ENCODE data around the gene RARG. TPM values are rescaled to one million over a fixed set of nuclear protein-coding genes. Genes with fewer than 3 reads are reported as not detected.

RARG gene
- total RNA-seq, 1 donor from 2014 or later = 10.1 TPM

- Histone ChIP-seq H3K9ac (ENCODE audit: low read length) (no peak overlapping the region), H3K27me3 (ENCODE audit: insufficient read depth, low read length) (no peaks in the 10 kb centered on the region), H3K4me2 (ENCODE audit: low read length) (no peak overlapping the region), H3K9me3 (ENCODE audit: insufficient read depth, low read depth, low read length) (no peaks in the 10 kb centered on the region), H3K4me1 (ENCODE audit: insufficient read depth, low read length) (peaks cover 25% of the 10 kb centered on the region), H3K4me3 (ENCODE audit: insufficient read depth, low read depth, low read length) (no peak overlapping the region), H4K20me1 (ENCODE audit: insufficient read depth, low read length) (peaks cover 8% of the 10 kb centered on the region), H3K79me2 (ENCODE audit: insufficient read depth, low read length) (peaks cover 12% of the 10 kb centered on the region), H3K36me3 (ENCODE audit: insufficient read depth, low read length) (peaks cover 1% of the 10 kb centered on the region), H2AFZ (ENCODE audit: low read depth, low read length) (no peak overlapping the region), H3K27ac (ENCODE audit: low read depth, low read length) (no peak overlapping the region)
- no peaks in the 10 kb centered on the region for H3K9me3 Mint-ChIP-seq (ENCODE audit: unreplicated experiment)
- TF ChIP-seq CTCF (IDR thresholded peaks at IDR 0.05; ENCODE audit: insufficient read depth, low read depth, low read length) (no peak), EZH2 (IDR thresholded peaks at IDR 0.05; ENCODE audit: insufficient read depth, low read length) (no peak)
- peaks cover 25% of the 10 kb centered on the region for H3K4me1 Mint-ChIP-seq (ENCODE audit: low read depth, unreplicated experiment)
- H3K27ac Mint-ChIP-seq (ENCODE audit: unreplicated experiment) = no peak overlapping the region
- DNase-seq (ENCODE audit: low read depth) (no peak), FAIRE-seq (no peak)
- no peak overlapping the region for H3K4me3 Mint-ChIP-seq (ENCODE audit: unreplicated experiment)
- no peaks in the 10 kb centered on the region for H3K27me3 Mint-ChIP-seq (ENCODE audit: low read depth, unreplicated experiment)
- H3K36me3 Mint-ChIP-seq (ENCODE audit: low read depth, unreplicated experiment) = peaks cover 7% of the 10 kb centered on the region
Observed at GRCh38 chr12:53176750-53177149, 55.3 kb downstream of the RARG start.

- Mint-ChIP-seq H3K9me3 (ENCODE audit: unreplicated experiment) (no peaks in the 10 kb centered on the region), H3K27me3 (ENCODE audit: low read depth, unreplicated experiment) (no peaks in the 10 kb centered on the region), H3K4me3 (ENCODE audit: unreplicated experiment) (no peak overlapping the region), H3K36me3 (ENCODE audit: low read depth, unreplicated experiment) (peaks cover 12% of the 10 kb centered on the region), H3K27ac (ENCODE audit: unreplicated experiment) (no peak overlapping the region), H3K4me1 (ENCODE audit: low read depth, unreplicated experiment) (peaks cover 25% of the 10 kb centered on the region)
- DNase-seq (ENCODE audit: low read depth) (peak; percentile 6), FAIRE-seq (no peak)
- TF ChIP-seq EZH2 (IDR thresholded peaks at IDR 0.05; ENCODE audit: insufficient read depth, low read length) (no peak), CTCF (IDR thresholded peaks at IDR 0.05; ENCODE audit: insufficient read depth, low read depth, low read length) (no peak)
- H3K36me3 ChIP-seq (ENCODE audit: insufficient read depth, low read length) = peaks cover 4% of the 10 kb centered on the region
- no peak overlapping the region for H3K9ac ChIP-seq (ENCODE audit: low read length)
- no peaks in the 10 kb centered on the region for H3K9me3 ChIP-seq (ENCODE audit: insufficient read depth, low read depth, low read length)
- H3K4me1 ChIP-seq (ENCODE audit: insufficient read depth, low read length) = peaks cover 25% of the 10 kb centered on the region
- no peak overlapping the region for H3K27ac ChIP-seq (ENCODE audit: low read depth, low read length)
- H4K20me1 ChIP-seq (ENCODE audit: insufficient read depth, low read length) = no peaks in the 10 kb centered on the region
- H3K4me2 ChIP-seq (ENCODE audit: low read length) = peak overlapping the region; percentile 19
- H3K27me3 ChIP-seq (ENCODE audit: insufficient read depth, low read length) = no peaks in the 10 kb centered on the region
- H3K4me3 ChIP-seq (ENCODE audit: insufficient read depth, low read depth, low read length) = no peak overlapping the region
- peaks cover 3% of the 10 kb centered on the region for H3K79me2 ChIP-seq (ENCODE audit: insufficient read depth, low read length)
- H2AFZ ChIP-seq (ENCODE audit: low read depth, low read length) = no peak overlapping the region
Observed at GRCh38 chr12:53174881-53175491, 57.0 kb downstream of the RARG start.

GRCh38 chr12:53173085-53173715 lies 58.8 kb downstream of the RARG start:
- Mint-ChIP-seq H3K27me3 (ENCODE audit: low read depth, unreplicated experiment) (no peaks in the 10 kb centered on the region), H3K27ac (ENCODE audit: unreplicated experiment) (no peak overlapping the region), H3K36me3 (ENCODE audit: low read depth, unreplicated experiment) (peaks cover 13% of the 10 kb centered on the region), H3K4me1 (ENCODE audit: low read depth, unreplicated experiment) (peaks cover 22% of the 10 kb centered on the region), H3K4me3 (ENCODE audit: unreplicated experiment) (no peak overlapping the region), H3K9me3 (ENCODE audit: unreplicated experiment) (no peaks in the 10 kb centered on the region)
- peaks cover 19% of the 10 kb centered on the region for H3K4me1 ChIP-seq (ENCODE audit: insufficient read depth, low read length)
- no peaks in the 10 kb centered on the region for H3K9me3 ChIP-seq (ENCODE audit: insufficient read depth, low read depth, low read length)
- peak overlapping the region; percentile 37 for H3K4me2 ChIP-seq (ENCODE audit: low read length)
- no peak overlapping the region for H3K27ac ChIP-seq (ENCODE audit: low read depth, low read length)
- TF ChIP-seq CTCF (IDR thresholded peaks at IDR 0.05; ENCODE audit: insufficient read depth, low read depth, low read length) (no peak), EZH2 (IDR thresholded peaks at IDR 0.05; ENCODE audit: insufficient read depth, low read length) (no peak)
- H3K27me3 ChIP-seq (ENCODE audit: insufficient read depth, low read length) = no peaks in the 10 kb centered on the region
- H3K4me3 ChIP-seq (ENCODE audit: insufficient read depth, low read depth, low read length) = no peak overlapping the region
- peaks cover 5% of the 10 kb centered on the region for H3K36me3 ChIP-seq (ENCODE audit: insufficient read depth, low read length)
- H2AFZ ChIP-seq (ENCODE audit: low read depth, low read length) = peak overlapping the region; percentile 6
- FAIRE-seq (no peak), DNase-seq (ENCODE audit: low read depth) (peak; percentile 25)
- H3K9ac ChIP-seq (ENCODE audit: low read length) = peak overlapping the region; percentile 2
- H4K20me1 ChIP-seq (ENCODE audit: insufficient read depth, low read length) = no peaks in the 10 kb centered on the region
- H3K79me2 ChIP-seq (ENCODE audit: insufficient read depth, low read length) = no peaks in the 10 kb centered on the region

All from astrocyte (in vitro differentiated cells and primary cell).